ENCODE measurements around the gene METTL13.

Gene METTL13

DNA sequence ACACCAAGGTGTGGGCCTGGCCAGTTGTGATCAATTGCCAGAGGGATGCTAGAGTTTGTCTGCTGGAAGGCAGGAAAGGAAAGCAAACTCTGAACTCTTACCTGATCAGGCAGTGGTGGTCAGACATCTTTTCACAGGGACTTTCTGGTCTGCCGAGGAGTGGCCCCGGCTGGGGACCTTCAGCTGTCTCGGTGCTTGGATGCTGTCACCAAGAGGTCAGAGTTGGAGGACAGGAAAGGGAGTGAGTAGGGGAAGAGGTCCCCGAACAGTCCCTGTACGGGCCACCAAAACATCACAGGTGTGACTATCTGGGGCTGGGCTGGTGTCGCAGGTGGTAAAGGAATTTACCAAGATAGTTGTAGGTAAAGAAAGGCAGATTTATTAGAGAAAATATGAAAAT lies 17.7 kb upstream of the METTL13 start:
- no peak overlapping the region for H3K4me3 ChIP-seq (ENCODE audit: low read length)
- TF ChIP-seq, protein P1, sequence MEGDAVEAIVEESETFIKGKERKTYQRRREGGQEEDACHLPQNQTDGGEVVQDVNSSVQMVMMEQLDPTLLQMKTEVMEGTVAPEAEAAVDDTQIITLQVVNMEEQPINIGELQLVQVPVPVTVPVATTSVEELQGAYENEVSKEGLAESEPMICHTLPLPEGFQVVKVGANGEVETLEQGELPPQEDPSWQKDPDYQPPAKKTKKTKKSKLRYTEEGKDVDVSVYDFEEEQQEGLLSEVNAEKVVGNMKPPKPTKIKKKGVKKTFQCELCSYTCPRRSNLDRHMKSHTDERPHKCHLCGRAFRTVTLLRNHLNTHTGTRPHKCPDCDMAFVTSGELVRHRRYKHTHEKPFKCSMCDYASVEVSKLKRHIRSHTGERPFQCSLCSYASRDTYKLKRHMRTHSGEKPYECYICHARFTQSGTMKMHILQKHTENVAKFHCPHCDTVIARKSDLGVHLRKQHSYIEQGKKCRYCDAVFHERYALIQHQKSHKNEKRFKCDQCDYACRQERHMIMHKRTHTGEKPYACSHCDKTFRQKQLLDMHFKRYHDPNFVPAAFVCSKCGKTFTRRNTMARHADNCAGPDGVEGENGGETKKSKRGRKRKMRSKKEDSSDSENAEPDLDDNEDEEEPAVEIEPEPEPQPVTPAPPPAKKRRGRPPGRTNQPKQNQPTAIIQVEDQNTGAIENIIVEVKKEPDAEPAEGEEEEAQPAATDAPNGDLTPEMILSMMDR (conservative IDR thresholded peaks at IDR 0.05; ENCODE audit: low read length), result no peak
- DNase-seq (ENCODE audit: low read depth), result no peak

DNA sequence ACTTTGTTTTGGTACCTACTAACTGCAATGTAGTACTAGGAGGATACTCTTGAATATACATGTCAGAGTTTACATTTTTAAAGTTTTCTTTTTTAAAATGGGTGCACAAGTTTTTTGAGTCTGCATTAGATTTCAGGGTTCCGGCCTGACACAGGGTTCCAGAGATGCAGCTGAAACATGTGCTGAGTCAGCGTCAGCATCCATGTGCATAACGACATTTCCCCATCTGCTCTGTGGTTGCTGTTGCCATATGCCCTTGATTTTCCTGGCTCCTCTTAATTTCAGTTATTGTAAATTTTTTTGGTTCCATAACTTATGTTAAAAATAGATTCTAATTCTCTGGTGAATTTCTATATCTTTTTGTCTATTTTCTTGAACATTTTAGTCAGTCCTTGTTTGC lies 12.3 kb upstream of the METTL13 start:
- TF ChIP-seq, protein P1 (conservative IDR thresholded peaks at IDR 0.05; ENCODE audit: low read length), result no peak
- H3K4me3 ChIP-seq (ENCODE audit: low read length), result no peak overlapping the region
- peak; percentile 54 for DNase-seq (ENCODE audit: low read depth)

DNA sequence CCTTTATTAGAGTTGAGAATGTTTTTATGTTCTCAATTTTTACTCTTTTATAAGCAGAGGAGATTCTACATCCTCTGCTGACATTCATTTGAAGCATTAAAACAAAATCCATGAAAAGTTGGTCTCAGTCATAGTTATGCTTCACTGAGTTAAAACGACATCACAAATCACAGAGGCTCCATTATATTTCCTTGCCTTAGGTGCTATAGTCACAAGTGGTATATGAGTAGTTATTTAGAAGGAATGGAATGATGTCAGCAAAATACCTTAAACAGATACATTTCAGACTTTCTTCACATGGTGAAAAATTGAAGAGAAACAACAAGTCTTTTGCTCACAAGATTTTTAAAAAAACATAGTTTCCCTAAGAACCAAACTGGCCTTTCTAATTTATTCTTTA lies 11.7 kb upstream of the METTL13 start:
- no peak for DNase-seq (ENCODE audit: low read depth)
- TF ChIP-seq, protein P1 (conservative IDR thresholded peaks at IDR 0.05; ENCODE audit: low read length), result no peak
- no peak overlapping the region for H3K4me3 ChIP-seq (ENCODE audit: low read length)

DNA sequence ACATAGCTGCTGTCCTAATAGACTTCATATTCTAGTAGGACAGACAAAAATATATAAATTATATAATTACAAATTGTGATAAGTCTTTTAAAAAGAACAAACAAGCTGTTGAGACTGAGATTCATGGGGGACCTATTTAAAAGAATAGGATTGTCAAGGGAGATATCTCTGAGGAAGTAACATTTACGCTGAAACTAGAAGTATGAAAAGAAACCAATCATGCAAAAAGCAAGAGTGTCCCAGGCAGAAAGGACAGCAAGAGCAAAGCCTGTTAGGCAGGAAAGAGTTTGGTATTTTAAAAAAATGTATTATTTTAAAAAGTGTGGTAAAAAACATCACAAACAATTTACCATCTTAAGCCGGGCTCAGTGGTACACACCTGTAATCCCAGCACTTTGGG lies 9.1 kb upstream of the METTL13 start:
- TF ChIP-seq, protein P1 (conservative IDR thresholded peaks at IDR 0.05; ENCODE audit: low read length), result no peak
- H3K4me3 ChIP-seq (ENCODE audit: low read length), result no peak overlapping the region
- DNase-seq (ENCODE audit: low read depth), result no peak

DNA sequence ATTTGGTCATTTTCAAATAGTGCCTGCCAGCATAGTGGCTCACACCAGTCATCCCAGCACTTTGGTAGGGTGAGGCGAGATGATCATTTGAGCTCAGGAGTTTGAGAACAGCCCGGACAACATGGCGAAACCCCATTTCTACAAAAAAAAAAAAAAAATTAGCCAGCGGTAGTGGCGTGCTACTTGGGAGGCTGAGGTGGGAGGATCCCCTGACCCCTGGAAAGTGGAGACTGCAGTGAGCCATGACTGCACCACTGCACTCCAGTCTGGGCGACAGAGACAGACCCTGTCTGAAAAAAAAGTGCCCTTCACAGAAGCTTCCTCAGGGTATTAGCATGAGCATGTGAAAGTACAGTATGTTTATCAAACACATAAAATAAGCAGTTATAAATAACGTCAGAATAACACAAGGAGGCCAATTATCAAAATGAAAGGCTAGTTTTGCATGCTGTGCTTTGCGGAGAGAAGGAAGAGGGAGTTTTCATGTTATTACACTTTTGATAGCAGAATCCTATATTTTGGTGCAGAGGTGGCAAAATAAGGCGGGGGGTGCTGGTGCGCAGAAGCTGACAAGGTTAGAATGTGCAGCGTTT lies 781 bp upstream of the METTL13 start:
- peak overlapping the region; percentile 68 for H3K4me3 ChIP-seq (ENCODE audit: low read length)
- no peak for DNase-seq (ENCODE audit: low read depth)
- TF ChIP-seq, protein P1 (conservative IDR thresholded peaks at IDR 0.05; ENCODE audit: low read length), result no peak

DNA sequence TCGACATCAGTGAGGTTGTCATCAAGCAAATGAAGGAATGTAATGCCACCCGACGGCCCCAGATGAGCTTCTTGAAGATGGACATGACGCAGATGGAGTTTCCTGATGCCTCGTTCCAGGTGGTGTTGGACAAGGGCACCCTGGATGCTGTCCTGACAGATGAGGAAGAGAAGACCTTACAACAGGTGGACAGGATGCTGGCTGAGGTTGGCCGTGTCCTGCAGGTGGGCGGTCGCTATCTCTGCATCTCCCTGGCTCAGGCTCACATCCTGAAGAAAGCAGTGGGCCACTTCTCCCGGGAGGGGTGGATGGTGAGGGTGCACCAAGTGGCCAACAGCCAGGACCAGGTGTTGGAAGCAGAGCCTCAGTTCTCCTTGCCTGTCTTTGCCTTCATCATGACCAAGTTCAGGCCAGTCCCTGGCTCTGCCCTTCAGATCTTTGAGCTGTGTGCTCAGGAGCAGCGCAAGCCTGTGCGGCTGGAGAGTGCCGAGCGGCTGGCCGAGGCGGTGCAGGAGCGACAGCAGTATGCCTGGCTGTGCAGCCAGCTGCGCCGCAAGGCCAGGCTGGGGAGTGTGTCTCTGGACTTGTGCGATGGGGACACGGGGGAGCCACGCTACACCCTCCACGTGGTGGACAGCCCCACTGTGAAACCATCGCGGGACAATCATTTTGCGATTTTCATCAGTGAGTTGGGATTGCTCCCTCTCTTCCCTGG lies 2.5 kb downstream of the METTL13 start:
- no peak overlapping the region for H3K4me3 ChIP-seq (ENCODE audit: low read length)
- TF ChIP-seq, protein P1 (conservative IDR thresholded peaks at IDR 0.05; ENCODE audit: low read length), result no peak
- DNase-seq (ENCODE audit: low read depth), result no peak

DNA sequence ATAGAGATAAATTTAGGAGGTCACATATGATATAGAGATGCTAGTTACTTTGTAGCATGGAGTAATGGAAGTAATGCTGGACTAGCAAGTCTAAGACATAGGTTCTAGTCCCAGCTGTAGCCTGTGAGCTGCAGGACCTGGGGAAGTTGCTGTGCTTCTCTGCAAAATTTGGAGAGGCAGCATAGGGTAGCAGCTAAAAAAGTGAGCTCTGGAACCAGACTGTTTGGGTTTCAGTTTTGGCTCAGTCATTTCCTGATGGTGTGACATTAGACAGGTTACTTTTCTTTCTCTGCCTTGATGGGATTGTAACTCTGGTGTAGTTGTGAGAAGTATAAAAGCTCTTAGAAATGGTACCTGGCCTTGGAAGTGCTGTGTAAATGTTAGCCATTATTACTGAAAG lies 3.3 kb downstream of the METTL13 start:
- H3K4me3 ChIP-seq (ENCODE audit: low read length), result no peak overlapping the region
- TF ChIP-seq, protein P1 (conservative IDR thresholded peaks at IDR 0.05; ENCODE audit: low read length), result no peak
- no peak for DNase-seq (ENCODE audit: low read depth)

Measured in AG10803 (cell line).